AG09319 (cell line): ENCODE measurements around the gene UMAD1.

ENCODE experiments used
- DNase-seq: peaks from one replicate; pipeline ENCODE4 v3.0.0-alpha.2; 2010; ENCODE audit warnings: low read depth; ENCODE audit errors: extremely low read depth
- CTCF ChIP-seq: IDR thresholded peaks from 2 replicates; pipeline ENCODE4 v1.5.1; 2011; ENCODE audit warnings: low read depth, mild to moderate bottlenecking, inconsistent platforms, low read length, moderate library complexity

UMAD1 gene

GRCh38 chr7:7640221-7641128 lies at the start of gene UMAD1:
Gene UMAD1 (plus strand): TSS chr7:7640752. CDS start chr7:7673372, 32,620 bp downstream.
- DNase-seq: peak; percentile 94
- no peak for TF ChIP-seq CTCF

GRCh38 chr7:7595451-7595850 lies 45.1 kb upstream of the UMAD1 start:
- peak; percentile 17 for TF ChIP-seq CTCF
- no peak for DNase-seq

- no peak for DNase-seq
- TF ChIP-seq CTCF: no peak
These were observed 44.4 kb upstream of the UMAD1 start for GRCh38 chr7:7596176-7596575.

GRCh38 chr7:7607010-7607409 lies 33.5 kb upstream of the UMAD1 start:
- no peak for DNase-seq
- TF ChIP-seq CTCF: no peak

GRCh38 chr7:7609330-7609729 lies 31.2 kb upstream of the UMAD1 start:
- no peak for TF ChIP-seq CTCF

GRCh38 chr7:7612519-7612918 lies 28.0 kb upstream of the UMAD1 start:
- no peak for TF ChIP-seq CTCF
- DNase-seq: no peak

More at GRCh38 chr7:7609330-7609729, 31.2 kb upstream of the UMAD1 start:
- DNase-seq: no peak

- DNase-seq: no peak
- TF ChIP-seq CTCF: no peak
These were observed 27.3 kb upstream of the UMAD1 start for GRCh38 chr7:7613210-7613609.
